ENCODE data around the gene LY86.

LY86 gene

DNA sequence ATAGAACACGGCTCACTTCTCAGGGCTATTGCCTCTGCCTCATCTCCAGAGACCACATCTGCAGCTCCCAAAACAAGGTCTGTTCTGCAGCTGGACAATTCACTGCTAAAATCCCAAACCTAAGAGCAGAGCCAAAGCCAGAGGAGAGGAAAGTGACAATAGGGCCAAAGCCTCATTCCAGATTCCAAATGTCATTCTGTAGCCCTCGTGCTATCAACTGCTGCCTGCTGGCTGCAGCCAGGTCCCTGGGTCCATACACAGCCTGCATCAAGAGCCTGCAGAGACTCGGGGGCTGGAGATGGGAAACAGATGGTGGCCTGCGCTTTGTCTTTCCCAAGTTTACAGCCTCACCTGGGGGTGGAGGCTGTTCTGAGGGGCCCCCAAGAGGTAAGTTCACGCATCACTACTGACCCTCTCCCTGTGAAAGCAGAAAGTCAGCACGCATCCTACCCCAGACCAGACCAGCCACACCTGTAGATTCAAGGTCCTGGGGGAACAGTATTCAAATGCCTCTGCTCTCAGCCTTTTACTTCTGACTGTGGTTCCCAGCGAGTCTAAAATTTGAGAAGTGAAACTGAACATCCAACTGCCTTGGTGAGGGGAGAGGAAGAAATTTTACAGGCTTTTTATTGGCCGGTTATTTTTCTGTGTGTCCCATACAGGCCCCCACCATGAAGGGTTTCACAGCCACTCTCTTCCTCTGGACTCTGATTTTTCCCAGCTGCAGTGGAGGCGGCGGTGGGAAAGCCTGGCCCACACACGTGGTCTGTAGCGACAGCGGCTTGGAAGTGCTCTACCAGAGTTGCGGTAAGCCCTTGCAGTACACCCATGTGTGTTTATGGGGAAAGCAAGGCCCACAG lies at the start of gene LY86:
TSS of gene LY86 (plus strand) at position 657 of the 860 bp plus-strand sequence. CDS start at position 672, 15 bp downstream.
- no peak for DNase-seq (ENCODE audit: low spot score)

DNA sequence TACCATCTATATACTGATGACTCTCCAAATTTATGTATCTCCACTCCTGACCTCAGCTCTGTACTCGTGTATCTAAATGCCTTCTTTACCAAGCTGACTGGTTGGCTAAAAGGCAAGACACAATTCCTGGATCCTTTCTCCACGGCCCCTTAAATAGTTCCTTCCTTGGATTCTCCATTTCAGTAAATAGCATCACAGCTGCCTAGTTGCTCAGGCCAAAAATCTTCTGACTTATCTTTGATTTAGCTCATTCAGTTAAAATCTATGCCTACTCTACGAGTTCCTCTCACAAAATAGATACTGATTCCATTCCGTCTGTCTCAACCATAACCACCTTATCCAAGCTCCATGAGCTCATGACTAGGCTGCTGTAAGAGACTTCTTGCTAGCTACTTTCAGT lies 49.5 kb upstream of the LY86 start:
- no peak for DNase-seq (ENCODE audit: low spot score)

DNA sequence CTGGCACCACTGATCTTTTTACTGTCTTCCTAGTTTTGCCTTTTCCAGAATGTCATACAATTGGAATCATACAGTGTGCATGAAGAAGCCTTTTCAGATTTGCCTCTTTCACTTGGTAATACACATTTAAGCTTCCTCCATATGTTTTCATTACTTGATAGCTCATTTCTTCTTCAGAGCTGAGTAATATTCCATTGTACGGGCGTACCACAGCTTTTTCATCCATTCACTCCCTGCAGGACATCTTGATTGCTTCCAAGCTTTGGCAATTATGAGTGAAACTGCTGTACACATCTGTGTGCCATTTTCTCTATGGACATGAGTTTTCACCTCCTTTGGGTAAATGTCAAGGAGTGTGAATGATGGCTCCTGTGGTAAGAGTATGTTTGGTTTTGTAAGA lies 46.2 kb upstream of the LY86 start:
- no peak for DNase-seq (ENCODE audit: low spot score)

DNA sequence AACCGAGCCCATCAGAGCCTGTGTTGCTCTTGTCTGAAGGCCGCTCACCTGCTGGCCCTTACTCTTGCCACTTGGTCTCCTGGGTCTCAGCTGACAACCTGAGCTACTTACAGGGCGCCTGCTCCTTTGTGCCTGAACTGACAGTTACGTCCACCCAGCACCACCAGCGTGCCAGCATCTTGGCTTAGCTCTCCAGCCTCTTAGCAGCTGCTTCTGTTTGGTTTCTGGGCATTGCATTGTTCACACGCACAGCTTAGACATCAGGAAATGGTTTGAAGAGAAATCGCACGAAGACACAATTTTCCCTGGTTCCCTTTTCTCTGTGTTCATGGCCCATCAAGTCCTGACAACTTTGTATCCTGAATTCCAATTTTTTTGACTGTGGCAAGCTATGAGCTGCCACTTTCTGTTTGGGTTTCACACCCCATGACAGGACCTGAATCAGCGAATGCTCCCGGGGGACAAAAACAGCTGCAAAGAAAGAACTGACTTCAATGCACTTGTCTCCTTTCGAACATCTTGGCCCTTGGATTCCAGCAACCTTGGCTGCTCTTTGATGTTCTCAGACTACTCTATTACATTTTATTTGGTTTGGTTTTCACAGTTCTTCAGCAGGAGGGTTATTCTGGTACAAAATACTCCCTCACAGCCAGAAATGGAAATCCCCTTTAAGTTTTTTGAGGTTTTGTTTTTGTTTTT lies 45.2 kb upstream of the LY86 start:
- peak; percentile 16 for DNase-seq (ENCODE audit: low spot score)

DNA sequence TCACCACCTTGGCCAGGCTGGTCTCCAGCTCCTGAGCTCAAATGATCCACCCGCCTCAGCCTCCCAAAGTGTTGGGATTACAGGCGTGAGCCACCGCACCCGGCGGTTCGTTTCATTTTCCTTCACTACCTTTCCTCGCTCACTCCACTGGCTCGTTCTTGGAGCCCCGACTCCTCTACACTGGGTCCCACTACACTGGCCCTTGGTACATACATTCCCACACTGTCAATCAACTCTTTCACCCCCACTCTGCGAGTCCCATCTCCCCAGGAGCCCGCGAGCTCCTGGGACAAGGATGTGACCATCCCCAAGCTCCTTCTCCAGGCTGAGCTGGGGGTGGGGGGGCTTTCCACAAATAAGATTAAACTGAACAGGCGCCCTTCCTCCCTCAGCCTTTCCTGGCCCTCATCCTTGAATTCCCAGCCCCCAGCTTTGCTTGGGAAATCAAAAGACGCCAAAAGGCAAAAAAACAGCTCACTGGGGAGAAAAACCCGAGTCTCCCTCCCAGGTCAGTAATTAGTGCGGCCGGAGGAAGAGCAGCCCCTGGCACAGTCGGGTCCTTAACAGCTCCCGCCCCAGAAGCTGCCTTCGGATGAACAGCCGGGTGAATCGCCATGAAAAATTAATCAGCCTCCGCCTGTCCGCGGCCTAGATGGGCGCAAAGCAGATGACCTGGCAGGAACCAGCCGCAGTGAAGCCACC lies 42.8 kb upstream of the LY86 start:
- DNase-seq (ENCODE audit: low spot score): no peak

DNA sequence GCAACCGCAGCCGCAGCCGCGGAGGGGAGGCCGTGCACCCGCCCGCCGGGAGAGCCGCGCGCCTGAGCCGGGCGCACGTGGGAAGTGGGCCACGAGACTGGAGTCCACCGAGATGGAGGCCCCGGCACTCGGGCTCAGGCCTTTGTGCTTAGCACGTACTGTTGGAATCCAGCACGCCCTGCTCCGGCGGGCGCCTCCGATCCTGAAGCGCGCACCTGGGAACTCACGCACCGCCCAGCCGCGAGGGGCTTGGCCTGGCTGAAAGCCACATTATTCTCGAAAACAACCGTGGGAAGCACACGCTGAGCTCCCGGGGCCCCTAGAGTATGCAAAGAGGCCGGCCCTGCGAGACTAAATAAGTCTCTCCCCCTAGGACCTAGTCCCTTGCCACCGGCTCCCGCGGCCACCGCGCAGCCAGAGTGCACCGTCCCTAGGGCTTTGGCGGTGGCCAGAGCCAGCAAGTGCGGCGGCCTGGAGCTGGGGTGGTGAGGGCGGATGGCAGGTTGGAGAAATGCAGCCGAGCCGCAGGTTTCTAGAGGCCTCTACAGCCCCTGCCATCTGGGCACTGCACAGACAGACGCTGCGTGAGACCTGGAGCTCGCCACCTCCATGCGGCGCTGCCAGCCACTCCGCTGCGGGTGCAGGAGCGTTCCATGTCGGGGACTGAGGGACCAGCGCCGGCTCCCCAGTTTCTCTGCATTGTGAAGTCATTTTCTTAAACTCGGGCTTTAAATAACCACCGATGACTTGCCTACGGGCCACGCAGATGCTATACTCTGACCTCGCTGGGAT lies 42.0 kb upstream of the LY86 start:
- DNase-seq (ENCODE audit: low spot score): no peak

DNA sequence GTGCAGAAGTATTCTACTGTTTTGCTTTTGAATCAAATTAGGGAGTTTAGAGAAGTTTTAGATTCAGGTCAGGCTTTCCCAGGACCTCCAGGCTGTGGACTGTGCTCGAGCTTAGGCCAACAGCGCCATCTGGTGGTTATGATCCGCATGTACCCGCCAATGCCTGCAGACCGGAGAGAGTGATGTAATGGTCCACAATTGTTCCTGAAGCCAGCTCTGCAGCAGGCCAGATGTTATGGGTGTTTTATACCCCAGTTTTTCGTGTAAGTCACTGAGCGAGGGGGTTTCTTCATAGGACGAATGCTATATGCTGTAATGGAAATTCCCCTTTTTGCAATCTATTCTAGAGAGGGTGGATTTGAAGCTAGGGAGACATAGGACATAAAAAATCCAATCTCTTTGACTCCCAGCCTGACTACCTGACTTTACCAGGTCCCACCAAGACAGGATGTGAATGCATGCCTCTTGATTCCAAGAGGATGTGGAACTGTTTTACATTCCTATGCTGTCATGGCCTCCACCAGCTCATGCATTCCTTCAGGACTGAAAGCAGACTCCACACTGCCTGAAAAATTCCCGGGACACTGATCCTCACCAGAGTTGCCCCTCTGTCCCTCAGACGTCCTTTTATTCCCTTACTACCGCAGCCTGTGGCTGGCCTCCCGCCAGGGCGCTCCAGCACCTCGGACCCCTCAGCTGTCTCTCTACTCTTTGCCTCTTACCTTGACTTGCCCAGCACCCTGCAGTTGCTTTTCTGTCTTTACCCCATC lies 41.2 kb upstream of the LY86 start:
- DNase-seq (ENCODE audit: low spot score): peak; percentile 87

DNA sequence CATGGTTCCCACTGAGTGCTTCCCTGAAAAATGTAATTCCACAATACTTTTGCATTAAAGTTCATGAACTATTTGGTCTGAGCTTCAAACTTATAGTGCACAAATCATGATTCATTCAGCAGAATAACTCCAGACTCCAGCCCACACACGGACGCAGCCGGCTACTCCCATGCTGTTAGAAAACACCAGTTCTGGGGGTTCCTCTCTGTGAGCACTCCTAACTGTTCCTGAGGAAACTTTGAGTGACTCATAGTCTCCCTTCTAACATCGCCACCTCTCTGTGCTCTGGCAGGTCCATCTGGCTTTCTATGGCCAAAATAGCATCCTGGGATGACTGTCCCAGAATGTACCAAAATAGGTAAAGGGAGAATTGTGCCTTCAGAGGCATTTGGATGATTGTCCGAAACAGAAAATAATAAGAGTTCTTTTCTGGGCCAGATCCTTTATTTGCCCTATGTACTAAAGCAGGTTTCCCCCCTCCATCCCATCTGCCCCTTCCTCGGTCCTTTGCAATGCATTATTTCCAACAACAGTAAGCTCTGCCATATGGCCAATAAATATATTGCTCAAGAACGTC lies 32.3 kb upstream of the LY86 start:
- no peak for DNase-seq (ENCODE audit: low spot score)

DNA sequence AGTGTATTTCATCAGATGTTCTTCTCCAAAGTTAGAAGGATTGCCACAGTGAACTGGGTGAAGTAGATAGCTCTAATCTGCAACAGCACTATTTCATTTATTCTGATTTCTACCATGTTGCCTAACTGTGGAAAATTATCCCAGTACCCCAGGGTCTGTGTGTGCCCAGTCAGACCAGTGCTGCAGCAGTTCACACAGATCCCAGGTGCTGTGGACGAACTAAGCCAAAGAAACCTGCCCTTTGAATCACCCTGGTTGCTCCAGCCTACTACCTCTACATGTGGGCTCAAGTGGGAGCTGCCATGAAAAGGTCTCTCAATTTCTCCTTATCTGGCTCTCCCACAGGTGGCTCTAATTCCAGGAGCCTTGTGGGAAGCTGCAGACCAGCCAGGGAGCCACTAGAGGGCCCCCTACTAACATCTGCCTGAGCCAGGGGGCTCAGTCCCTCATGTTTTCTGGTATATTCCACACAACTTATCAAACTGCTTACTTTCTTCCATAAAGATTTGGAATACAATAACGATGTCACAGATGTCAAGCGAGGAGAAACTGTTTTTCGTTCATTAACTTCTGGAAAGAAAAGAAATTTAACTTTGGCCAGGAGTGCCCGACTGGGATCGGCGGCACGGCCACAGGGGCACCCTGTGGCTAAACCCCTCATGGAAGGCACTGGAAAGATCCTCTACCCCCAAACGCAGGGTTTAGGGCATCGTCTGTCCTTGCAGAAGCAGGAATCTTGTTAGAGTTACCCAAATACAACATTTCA lies 31.6 kb upstream of the LY86 start:
- DNase-seq (ENCODE audit: low spot score): peak; percentile 32

DNA sequence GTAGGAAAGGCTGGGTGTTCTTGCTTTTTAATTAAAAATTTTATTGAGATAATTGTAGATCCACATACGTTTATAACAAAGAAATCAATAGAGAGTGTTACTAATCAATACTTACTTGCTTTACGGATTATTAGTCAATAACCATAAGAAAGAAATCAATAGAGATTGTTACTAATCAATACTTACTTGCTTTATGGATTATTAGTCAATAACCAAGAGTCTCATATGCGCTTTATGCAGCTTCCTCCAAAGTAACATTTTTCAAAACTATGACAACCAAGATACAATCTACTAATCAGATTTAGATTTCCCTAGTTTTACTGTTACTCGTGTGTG lies 31.0 kb upstream of the LY86 start:
- no peak for DNase-seq (ENCODE audit: low spot score)

DNA sequence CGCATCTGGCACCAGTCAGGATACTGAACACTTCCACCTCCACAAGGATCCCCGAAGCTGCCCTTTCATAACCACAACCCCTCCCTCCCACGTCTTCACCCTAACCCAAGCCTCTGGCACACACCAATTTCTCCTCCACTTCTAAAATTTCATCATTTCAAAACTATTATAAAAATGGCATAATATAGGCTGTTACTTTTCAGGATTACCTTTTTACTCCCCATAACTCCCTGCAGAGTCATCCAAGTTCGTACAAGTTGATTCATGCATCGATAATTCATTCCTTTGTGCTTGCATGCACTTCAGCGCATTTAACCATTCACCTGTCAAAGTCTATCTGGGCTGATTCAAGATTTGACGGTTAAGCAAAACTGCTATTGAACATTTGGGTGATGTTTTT lies 30.6 kb upstream of the LY86 start:
- DNase-seq (ENCODE audit: low spot score): no peak

DNA sequence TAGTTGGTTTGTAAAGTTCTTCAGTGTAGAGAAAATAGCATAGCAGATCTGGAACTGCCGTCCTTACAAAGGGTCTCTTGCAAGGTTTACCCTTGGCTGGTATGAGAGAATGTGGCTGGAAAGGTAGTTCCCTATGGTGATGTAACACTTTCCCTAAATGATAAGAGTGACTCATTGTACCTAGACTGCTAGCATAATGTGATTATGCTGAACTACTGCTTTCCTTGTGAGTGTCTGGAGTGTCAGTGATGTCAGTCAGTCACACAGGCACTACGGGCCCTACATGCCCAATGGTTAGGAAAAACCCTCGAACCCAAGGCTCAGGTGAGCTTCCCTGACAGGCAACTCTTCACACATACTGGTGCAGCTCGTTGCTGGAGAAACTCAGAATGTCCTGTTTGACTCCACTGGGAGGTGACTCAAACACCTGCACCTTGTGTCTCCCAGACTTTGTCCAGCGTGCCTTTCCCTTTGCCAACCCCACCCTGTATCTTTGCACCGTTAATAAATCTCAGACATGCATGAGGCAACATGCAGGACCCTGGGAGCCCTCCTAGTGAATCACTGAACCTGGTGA lies 28.4 kb upstream of the LY86 start:
- no peak for DNase-seq (ENCODE audit: low spot score)

DNA sequence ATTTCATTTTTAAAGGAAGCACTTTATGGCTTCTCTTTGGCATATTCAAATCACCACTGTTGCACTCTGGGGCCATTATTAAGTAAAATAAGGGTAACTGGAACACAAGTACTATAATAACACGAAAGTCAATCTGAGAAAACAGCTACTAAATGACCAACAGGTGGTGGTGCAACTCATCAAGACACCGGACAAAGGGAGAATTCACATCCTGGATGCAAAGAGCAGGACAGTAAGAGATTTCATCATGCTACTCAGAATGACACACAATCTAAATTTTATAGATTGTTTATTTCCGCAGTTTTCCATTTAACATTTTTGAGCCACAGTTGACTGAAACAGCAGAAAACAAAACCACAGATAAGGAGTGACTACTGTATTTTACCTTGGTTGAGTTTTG lies 27.6 kb upstream of the LY86 start:
- no peak for DNase-seq (ENCODE audit: low spot score)

DNA sequence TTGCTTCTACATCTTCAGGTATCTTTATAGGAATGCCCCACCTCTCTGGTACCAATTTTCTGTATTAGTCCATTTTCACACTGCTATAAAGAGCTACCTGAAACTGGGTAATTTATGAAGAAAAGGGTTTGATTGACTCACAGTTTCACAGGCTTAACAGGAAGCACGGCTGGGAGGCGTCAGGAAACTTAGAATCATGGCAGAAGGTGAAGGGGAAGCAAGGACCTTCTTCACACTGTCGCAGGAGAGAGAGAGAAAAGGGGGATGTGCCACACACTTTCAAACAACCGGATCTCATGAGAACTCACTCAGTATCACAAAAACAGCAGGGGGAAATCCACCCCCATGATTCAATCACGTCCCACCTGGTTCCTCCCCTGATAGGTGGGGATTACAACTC lies 24.4 kb upstream of the LY86 start:
- no peak for DNase-seq (ENCODE audit: low spot score)

DNA sequence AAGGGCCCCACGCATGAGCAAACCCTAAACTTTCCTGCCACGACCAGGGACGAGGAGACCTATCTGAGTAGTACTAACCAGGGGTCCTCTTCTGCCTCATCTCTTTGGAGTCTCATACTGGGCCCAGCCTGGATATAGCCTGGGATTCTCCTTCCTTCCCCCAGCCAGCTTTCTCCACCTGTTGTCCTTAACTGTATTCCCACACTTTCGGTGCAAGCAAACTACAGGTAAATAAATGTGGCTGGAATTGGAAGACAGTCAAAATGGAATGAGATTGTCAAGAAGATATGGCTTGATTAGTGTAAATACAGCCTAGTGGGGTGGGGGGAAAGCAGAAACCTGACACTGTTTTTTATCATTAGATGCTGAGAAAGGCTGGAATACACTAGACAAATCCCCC lies 23.5 kb upstream of the LY86 start:
- DNase-seq (ENCODE audit: low spot score): no peak

DNA sequence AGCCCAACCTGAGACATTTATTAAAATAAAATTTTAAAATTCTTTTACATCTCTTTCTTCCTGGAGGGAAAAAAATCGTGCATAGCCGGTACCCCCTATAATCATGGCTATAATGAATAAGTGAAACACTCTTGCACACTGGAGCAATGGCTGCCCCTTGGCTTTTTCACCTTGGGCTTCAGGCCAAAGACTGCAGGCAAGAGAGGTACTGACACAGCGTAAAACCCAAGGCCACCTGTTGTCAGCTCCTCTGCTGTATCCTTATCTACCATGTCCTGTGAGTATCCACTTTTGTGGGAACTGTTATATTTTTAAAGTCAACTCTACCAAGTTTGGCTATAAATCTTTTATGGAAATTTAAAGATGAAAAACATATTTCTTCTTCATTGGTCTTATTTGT lies 23.0 kb upstream of the LY86 start:
- DNase-seq (ENCODE audit: low spot score): no peak

DNA sequence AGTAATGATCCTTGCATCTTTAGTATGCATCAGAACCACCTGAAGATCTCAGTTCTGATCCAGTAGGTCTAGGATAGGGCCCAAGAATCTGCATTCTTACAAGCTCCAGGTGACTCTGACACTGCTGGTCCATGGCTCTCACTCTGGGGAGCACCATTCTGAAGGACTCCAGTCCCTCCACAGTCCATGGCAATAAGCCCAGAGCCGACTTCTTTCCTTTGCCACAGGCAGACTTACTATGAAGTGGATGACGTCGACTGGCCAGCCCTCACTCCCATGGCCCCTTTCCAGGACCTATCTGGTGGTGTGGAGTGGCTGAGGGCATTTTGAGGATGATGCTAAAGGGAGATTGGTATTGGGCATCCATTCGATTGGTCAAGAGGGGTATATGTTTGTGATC lies 21.8 kb upstream of the LY86 start:
- no peak for DNase-seq (ENCODE audit: low spot score)

DNA sequence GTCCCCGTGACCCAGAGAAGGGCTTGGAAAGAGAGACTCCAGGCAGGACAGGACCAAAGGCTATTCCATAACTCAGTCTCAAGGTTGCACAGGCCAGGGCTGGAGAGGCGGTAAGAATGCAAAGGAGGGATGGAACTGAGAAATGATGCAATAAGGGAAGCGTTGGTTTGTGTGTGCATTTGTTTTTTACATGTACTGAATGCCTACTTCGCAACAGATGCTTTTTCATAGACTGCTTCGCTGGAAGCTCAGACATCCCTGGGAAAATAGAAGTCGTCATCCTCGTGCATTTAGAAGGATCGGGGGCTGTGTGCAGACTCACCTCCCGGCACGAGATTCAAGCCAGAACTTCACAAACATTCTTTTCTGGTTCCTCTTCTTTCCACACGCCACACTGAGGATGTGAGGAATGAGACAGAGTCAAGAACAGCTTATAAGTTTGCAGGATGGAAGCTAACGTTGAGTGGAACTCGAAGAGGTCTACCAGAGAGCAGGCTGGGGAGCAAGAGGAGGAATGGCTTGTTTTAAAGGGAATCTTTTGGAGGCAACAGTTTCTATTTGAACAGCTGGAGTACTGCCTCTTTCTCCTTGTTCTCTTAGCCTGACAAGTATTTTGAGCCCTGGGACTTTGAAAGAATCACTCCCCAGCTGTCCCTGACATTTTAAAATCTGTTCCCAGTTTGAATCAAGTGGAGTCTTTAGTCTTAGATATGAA lies 19.3 kb upstream of the LY86 start:
- DNase-seq (ENCODE audit: low spot score): no peak

DNA sequence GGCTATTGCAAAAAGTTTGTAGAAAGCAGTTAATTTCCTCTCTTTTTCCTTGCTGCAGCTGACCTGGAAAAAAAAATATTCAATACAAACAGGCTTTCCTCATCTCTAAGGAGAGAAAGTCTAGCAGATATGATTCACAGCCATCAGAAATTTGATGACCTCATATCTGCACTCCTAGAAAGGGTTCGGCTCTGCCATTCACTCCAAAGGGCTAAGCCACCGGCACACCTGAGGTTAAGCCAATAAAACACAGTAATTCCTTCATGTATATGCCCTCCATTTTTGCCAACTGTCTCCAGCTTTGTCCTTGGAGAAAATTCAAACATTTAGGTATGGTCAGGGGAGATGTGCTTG lies 18.7 kb upstream of the LY86 start:
- no peak for DNase-seq (ENCODE audit: low spot score)

Measured in AG08395 (cell line).